ENCODE results near the gene ZDHHC1.

ZDHHC1 gene

GRCh38 chr16:67459861-67460150, 43.5 kb upstream of the ZDHHC1 start:
- H3K4me1 ChIP-seq (ENCODE audit: control insufficient read depth in 1 of 2, insufficient read depth in 2 of 2, low read length in 2 of 2), result peaks cover 0 to 1% of the 10 kb centered on the region in 2 experiments
- H3K79me2 ChIP-seq (ENCODE audit: control insufficient read depth, insufficient read depth, low read length, poor library complexity), result no peaks in the 10 kb centered on the region
- no peak overlapping the region for H2BK12ac ChIP-seq (ENCODE audit: low read length)
- H3K27ac ChIP-seq (ENCODE audit: low read depth, low read length), result no peak overlapping the region
- H3K27me3 ChIP-seq (ENCODE audit: insufficient read depth, low read length), result no peaks in the 10 kb centered on the region
- H3K23ac ChIP-seq (ENCODE audit: low read length), result no peak overlapping the region
- H3K9ac ChIP-seq (ENCODE audit: low read length), result no peak overlapping the region
- H2AFZ ChIP-seq (ENCODE audit: insufficient read depth, low read length, poor library complexity), result no peak overlapping the region
- no peak overlapping the region for H3K4ac ChIP-seq (ENCODE audit: low read depth, low read length)
- H3K14ac ChIP-seq (ENCODE audit: low read length), result no peak overlapping the region
- no peaks in the 10 kb centered on the region for H3K9me3 ChIP-seq (ENCODE audit: insufficient read depth, low read depth, low read length)
- no peak overlapping the region for H4K12ac ChIP-seq (ENCODE audit: low read depth, low read length)
- no peak for DNase-seq
- no peak overlapping the region for H3K4me3 ChIP-seq (ENCODE audit: low read depth, low read length)
- no peak overlapping the region for H3K4me2 ChIP-seq (ENCODE audit: low read length)
- H2BK120ac ChIP-seq (ENCODE audit: insufficient read depth, low read length, poor library complexity), result no peak overlapping the region
- no peaks in the 10 kb centered on the region for H3K79me1 ChIP-seq (ENCODE audit: low read length)
- no CpG with 5 or more reads among the region's 3 CpGs for WGBS (ENCODE audit: extremely low coverage, insufficient coverage, insufficient read length)
- H4K8ac ChIP-seq (ENCODE audit: low read depth, low read length), result no peak overlapping the region
- no peak overlapping the region for H2BK5ac ChIP-seq (ENCODE audit: low read depth, low read length, poor library complexity)
- H3K36me3 ChIP-seq (ENCODE audit: control insufficient read depth in 1 of 2, insufficient read depth in 2 of 2, low read length in 2 of 2), result peaks cover 17 to 21% of the 10 kb centered on the region in 2 experiments
- H2AK5ac ChIP-seq (ENCODE audit: low read length), result no peak overlapping the region
- no peak overlapping the region for H3K18ac ChIP-seq (ENCODE audit: low read length)
- H4K91ac ChIP-seq (ENCODE audit: low read depth, low read length), result no peak overlapping the region

DNA sequence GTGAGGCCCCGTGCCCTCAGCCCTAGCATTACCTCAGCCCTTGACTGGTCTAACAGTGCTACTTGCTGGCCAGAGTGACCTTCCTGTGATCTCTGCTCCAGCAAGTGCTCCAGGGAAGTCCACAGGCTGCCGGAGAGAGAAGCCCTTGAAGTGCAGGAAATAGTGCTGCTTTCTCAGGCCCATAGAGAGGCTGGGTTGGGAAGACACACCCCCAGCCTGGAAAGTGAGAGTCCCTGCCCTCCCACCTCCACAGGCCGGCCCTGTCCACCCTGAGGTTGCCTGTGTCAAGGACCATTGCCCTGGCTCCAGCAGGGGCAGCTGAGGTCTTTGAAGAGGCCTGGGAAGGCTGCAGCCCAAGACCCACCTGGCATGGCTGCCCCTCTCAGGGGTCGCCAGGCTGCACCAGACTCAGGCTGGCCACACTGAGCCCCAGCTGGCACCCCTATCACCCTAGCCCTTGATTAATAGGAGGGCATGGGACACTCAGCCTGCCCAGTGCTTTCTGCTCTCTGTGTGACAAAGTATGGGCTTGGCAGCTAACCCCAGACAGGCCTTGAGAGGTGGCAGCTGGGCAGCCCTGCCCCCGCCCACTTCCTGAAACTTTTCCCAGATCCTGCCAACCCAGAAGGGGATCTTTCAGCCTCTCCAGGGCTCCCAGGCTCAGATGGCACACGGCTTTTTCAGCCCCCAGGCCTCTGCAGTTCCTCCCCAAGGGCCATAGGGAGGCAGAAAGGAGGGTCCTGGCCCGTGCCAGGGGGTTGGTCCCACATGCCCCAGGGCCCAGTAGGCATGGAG, 43.0 kb upstream of the ZDHHC1 start:
- H3K79me1 ChIP-seq (ENCODE audit: low read length), result no peaks in the 10 kb centered on the region
- no peak overlapping the region for H3K4ac ChIP-seq (ENCODE audit: low read depth, low read length)
- H2AK5ac ChIP-seq (ENCODE audit: low read length), result no peak overlapping the region
- H2AFZ ChIP-seq (ENCODE audit: insufficient read depth, low read length, poor library complexity), result no peak overlapping the region
- H3K9ac ChIP-seq (ENCODE audit: low read length), result no peak overlapping the region
- H2BK120ac ChIP-seq (ENCODE audit: insufficient read depth, low read length, poor library complexity), result no peak overlapping the region
- peaks cover 0 to 2% of the 10 kb centered on the region in 2 experiments for H3K4me1 ChIP-seq (ENCODE audit: control insufficient read depth in 1 of 2, insufficient read depth in 2 of 2, low read length in 2 of 2)
- no peak overlapping the region for H3K4me3 ChIP-seq (ENCODE audit: low read depth, low read length)
- no peaks in the 10 kb centered on the region for H3K9me3 ChIP-seq (ENCODE audit: insufficient read depth, low read depth, low read length)
- H3K23ac ChIP-seq (ENCODE audit: low read length), result no peak overlapping the region
- H3K4me2 ChIP-seq (ENCODE audit: low read length), result no peak overlapping the region
- no peak for DNase-seq
- no peak overlapping the region for H2BK12ac ChIP-seq (ENCODE audit: low read length)
- no CpG with 5 or more reads among the region's 7 CpGs for WGBS (ENCODE audit: extremely low coverage, insufficient coverage, insufficient read length)
- H3K36me3 ChIP-seq (ENCODE audit: control insufficient read depth in 1 of 2, insufficient read depth in 2 of 2, low read length in 2 of 2), result peaks cover 17 to 21% of the 10 kb centered on the region in 2 experiments
- H4K91ac ChIP-seq (ENCODE audit: low read depth, low read length), result no peak overlapping the region
- H3K14ac ChIP-seq (ENCODE audit: low read length), result no peak overlapping the region
- H3K18ac ChIP-seq (ENCODE audit: low read length), result no peak overlapping the region
- H3K27me3 ChIP-seq (ENCODE audit: insufficient read depth, low read length), result no peaks in the 10 kb centered on the region
- H3K79me2 ChIP-seq (ENCODE audit: control insufficient read depth, insufficient read depth, low read length, poor library complexity), result no peaks in the 10 kb centered on the region
- H2BK5ac ChIP-seq (ENCODE audit: low read depth, low read length, poor library complexity), result no peak overlapping the region
- H4K8ac ChIP-seq (ENCODE audit: low read depth, low read length), result no peak overlapping the region
- H3K27ac ChIP-seq (ENCODE audit: low read depth, low read length), result no peak overlapping the region
- H4K12ac ChIP-seq (ENCODE audit: low read depth, low read length), result no peak overlapping the region

DNA sequence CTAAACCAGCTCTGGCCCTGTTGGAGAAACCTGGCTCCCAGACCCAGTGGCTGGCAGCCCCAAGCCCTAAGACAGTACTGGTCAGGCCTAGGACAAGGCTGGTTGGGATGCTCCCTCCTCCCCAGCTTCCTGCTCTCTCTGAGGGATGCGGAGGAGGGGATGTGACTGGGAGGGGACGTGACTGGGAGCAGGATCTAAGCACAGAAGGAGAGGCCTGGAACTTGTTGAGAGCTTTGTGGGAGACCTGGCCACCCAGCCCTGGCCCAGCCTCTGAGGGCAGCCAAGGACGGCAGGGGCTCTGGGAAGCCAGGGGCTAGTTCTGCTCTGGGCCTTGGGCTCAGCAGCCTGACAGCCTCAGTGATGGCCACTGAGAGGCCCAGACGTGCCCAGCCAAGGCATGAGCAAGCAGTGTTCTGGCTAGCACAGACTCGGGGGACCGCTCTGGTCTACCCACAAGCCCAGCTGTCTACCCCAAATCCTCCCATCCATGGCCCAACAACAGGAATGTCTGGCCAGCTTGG, 41.9 kb upstream of the ZDHHC1 start:
- no peak overlapping the region for H3K27ac ChIP-seq (ENCODE audit: low read depth, low read length)
- H3K4ac ChIP-seq (ENCODE audit: low read depth, low read length), result no peak overlapping the region
- H2BK12ac ChIP-seq (ENCODE audit: low read length), result no peak overlapping the region
- no peak for DNase-seq
- H3K23ac ChIP-seq (ENCODE audit: low read length), result no peak overlapping the region
- H3K4me1 ChIP-seq (ENCODE audit: control insufficient read depth in 1 of 2, insufficient read depth in 2 of 2, low read length in 2 of 2), result peaks cover 2 to 5% of the 10 kb centered on the region in 2 experiments
- no peak overlapping the region for H3K4me2 ChIP-seq (ENCODE audit: low read length)
- no peaks in the 10 kb centered on the region for H3K79me2 ChIP-seq (ENCODE audit: control insufficient read depth, insufficient read depth, low read length, poor library complexity)
- no peak overlapping the region for H2BK5ac ChIP-seq (ENCODE audit: low read depth, low read length, poor library complexity)
- H2AFZ ChIP-seq (ENCODE audit: insufficient read depth, low read length, poor library complexity), result no peak overlapping the region
- no peak overlapping the region for H3K18ac ChIP-seq (ENCODE audit: low read length)
- H4K12ac ChIP-seq (ENCODE audit: low read depth, low read length), result no peak overlapping the region
- no peaks in the 10 kb centered on the region for H3K27me3 ChIP-seq (ENCODE audit: insufficient read depth, low read length)
- no peak overlapping the region for H4K91ac ChIP-seq (ENCODE audit: low read depth, low read length)
- peaks cover 20 to 25% of the 10 kb centered on the region in 2 experiments for H3K36me3 ChIP-seq (ENCODE audit: control insufficient read depth in 1 of 2, insufficient read depth in 2 of 2, low read length in 2 of 2)
- no peaks in the 10 kb centered on the region for H3K79me1 ChIP-seq (ENCODE audit: low read length)
- H3K9ac ChIP-seq (ENCODE audit: low read length), result no peak overlapping the region
- H3K9me3 ChIP-seq (ENCODE audit: insufficient read depth, low read depth, low read length), result no peaks in the 10 kb centered on the region
- no peak overlapping the region for H4K8ac ChIP-seq (ENCODE audit: low read depth, low read length)
- H2AK5ac ChIP-seq (ENCODE audit: low read length), result no peak overlapping the region
- no peak overlapping the region for H3K4me3 ChIP-seq (ENCODE audit: low read depth, low read length)
- H2BK120ac ChIP-seq (ENCODE audit: insufficient read depth, low read length, poor library complexity), result no peak overlapping the region
- no CpG with 5 or more reads among the region's 6 CpGs for WGBS (ENCODE audit: extremely low coverage, insufficient coverage, insufficient read length)
- H3K14ac ChIP-seq (ENCODE audit: low read length), result no peak overlapping the region

DNA sequence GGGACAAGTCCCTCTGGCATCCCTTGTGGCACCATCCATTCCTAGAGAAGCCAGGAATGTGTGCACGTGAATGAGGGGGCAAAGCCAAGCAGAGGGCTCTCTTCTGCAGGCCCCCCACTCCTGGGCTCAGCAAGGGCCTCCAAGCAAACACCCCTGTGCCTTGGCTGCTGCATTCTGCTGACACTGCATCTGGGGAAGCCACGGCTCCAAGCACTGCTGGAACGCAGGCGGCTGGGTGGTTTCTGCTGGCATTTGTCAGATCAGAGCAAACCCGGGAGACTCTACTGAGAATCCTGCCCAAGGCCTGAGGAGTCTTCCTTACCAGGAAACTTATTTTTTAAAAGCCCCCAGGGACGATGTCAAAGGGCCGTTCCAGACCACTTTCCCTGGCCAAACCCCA, 41.3 kb upstream of the ZDHHC1 start:
- Histone ChIP-seq H2BK12ac (ENCODE audit: low read length) (no peak overlapping the region), H3K23ac (ENCODE audit: low read length) (no peak overlapping the region)
- no CpG with 5 or more reads among the region's 7 CpGs for WGBS (ENCODE audit: extremely low coverage, insufficient coverage, insufficient read length)

More for the DNA sequence above, 41.3 kb upstream of the ZDHHC1 start:
- Histone ChIP-seq H3K14ac (ENCODE audit: low read length) (no peak overlapping the region), H2AK5ac (ENCODE audit: low read length) (no peak overlapping the region), H3K27me3 (ENCODE audit: insufficient read depth, low read length) (no peaks in the 10 kb centered on the region), H4K12ac (ENCODE audit: low read depth, low read length) (no peak overlapping the region), H2BK5ac (ENCODE audit: low read depth, low read length, poor library complexity) (no peak overlapping the region), H3K79me2 (ENCODE audit: control insufficient read depth, insufficient read depth, low read length, poor library complexity) (no peaks in the 10 kb centered on the region), H3K36me3 (ENCODE audit: control insufficient read depth in 1 of 2, insufficient read depth in 2 of 2, low read length in 2 of 2) (peaks cover 26 to 30% of the 10 kb centered on the region in 2 experiments), H3K4me3 (ENCODE audit: low read depth, low read length) (no peak overlapping the region), H3K9me3 (ENCODE audit: insufficient read depth, low read depth, low read length) (no peaks in the 10 kb centered on the region), H3K27ac (ENCODE audit: low read depth, low read length) (no peak overlapping the region), H3K4ac (ENCODE audit: low read depth, low read length) (no peak overlapping the region), H2AFZ (ENCODE audit: insufficient read depth, low read length, poor library complexity) (no peak overlapping the region), H3K18ac (ENCODE audit: low read length) (no peak overlapping the region), H3K79me1 (ENCODE audit: low read length) (no peaks in the 10 kb centered on the region), H2BK120ac (ENCODE audit: insufficient read depth, low read length, poor library complexity) (no peak overlapping the region), H3K4me2 (ENCODE audit: low read length) (no peak overlapping the region), H4K8ac (ENCODE audit: low read depth, low read length) (no peak overlapping the region), H4K91ac (ENCODE audit: low read depth, low read length) (no peak overlapping the region), H3K9ac (ENCODE audit: low read length) (no peak overlapping the region), H3K4me1 (ENCODE audit: control insufficient read depth in 1 of 2, insufficient read depth in 2 of 2, low read length in 2 of 2) (peaks cover 2 to 5% of the 10 kb centered on the region in 2 experiments)
- no peak for DNase-seq
